Raji (cell line): ENCODE measurements around the gene SYT12.

ENCODE experiments used
- POLR2A ChIP-seq: IDR thresholded peaks from 2 replicates; pipeline ENCODE4 v1.6.1; 2011; ENCODE audit warnings: low read depth, low read length, control low read depth; ENCODE audit not compliant: insufficient read depth

The SYT12 gene

DNA sequence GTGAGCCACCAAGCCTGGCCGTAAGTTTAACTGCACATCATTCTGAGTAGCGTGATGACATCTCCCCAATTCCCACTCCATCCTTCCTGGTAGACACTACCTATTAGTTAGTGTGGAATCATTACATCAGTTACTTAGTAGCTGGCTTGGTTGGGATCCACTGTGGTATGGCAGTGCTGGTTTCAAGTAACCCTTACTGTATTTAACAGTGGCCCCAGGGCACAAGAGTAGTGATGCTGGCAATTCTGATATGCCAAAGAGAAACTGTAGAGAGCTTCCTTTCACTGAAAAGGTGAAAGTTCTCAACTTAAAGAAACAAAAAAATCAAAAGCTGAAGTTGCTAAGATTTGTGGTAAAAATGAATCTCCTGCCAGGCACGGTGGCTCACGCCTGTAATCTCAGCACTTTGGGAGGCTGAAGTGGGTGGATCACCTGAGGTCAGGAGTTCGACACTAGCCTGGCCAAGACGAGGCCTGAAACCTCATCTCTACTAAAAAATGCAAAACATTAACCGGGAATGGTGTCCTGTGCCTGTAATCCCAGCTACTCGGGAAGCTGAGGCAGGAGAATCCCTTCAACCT lies 60.9 kb downstream of the SYT12 start:
- TF ChIP-seq POLR2A = no peak

GRCh38 chr11:67085617-67086016 lies 62.7 kb downstream of the SYT12 start:
- TF ChIP-seq POLR2A = no peak

- no peak for TF ChIP-seq POLR2A
Measured at GRCh38 chr11:67090717-67091116, 67.8 kb downstream of the SYT12 start.

- TF ChIP-seq POLR2A = no peak
Measured at GRCh38 chr11:67095214-67095507, 72.2 kb downstream of the SYT12 start.

DNA sequence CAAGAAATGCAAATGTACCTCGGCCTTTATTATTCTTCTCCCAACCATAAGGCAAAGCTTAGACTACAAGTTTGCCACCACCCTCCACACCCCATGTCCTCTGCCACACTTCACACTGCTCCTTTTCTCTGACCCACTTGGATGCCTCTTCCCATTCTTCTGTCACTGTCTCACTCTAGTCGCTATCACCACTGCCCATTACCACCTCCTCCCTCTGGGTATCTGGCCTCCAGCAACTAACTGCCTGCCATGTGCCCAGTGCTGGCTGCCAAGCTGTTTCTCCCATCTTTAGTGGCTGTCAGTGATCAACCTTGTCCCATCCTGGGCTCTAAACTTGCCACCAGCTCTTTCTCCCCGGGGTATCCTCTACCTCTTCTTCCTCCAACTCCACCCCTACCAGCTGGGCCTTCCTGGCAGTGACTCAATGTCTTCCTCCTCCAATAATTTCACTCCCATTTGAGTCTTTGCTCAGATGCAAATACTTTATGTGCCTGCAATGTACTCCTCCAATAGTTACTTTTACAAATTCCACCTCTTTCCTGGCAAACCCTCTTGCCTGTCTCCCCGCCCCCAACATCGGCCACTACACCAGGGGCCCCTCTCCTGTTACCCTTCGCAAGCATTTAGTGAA lies 76.0 kb downstream of the SYT12 start:
- TF ChIP-seq POLR2A = no peak

DNA sequence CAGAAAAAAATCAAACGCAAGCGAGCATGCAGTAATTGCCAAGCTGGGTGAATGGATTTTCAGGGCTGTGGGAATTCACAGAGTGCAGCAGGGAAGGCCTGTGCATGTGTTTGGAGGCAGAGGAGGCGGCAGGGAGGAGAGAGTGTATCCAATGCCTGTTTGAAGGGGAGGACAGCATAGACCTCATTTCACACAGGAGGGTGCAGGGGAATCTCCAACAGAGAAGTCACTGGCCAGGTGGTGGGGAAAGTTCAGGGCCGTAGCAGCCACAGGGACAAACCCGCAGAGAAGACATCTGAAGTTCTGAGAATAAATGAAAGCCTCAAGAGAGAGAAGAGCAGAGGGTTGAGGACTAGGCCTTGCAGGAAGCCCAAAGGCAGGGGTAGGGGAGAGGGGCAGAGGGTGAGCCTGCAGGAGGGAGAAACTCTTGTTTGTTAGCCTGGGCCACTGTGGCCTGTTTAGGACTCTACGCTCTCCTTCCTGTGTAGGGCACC lies 76.9 kb downstream of the SYT12 start:
- TF ChIP-seq POLR2A = no peak
